Nephron (organoid): ENCODE data around the gene DLG3.

Experiments used
- H3K27ac Mint-ChIP-seq, 3 experiments: 2 replicates each; pipeline ENCODE4 v1.8.0; 2020; ENCODE audit warnings: mixed read lengths in 3 of 3, mild to moderate bottlenecking in 2 of 3, moderate library complexity in 1 of 3
- H3K27me3 Mint-ChIP-seq: 2 replicates; pipeline ENCODE4 v1.8.0; 2021; ENCODE audit warnings: low read depth, mild to moderate bottlenecking, moderate library complexity, mixed read lengths
- H3K36me3 Mint-ChIP-seq: 2 replicates; pipeline ENCODE4 v1.8.0; 2020; ENCODE audit warnings: low read depth, mixed read lengths
- H3K4me1 Mint-ChIP-seq: 2 replicates; pipeline ENCODE4 v1.8.0; 2020; ENCODE audit warnings: mixed read lengths
- H3K4me3 Mint-ChIP-seq, 3 experiments: 2 replicates each; pipeline ENCODE4 v1.8.0; 2020; ENCODE audit warnings: mild to moderate bottlenecking in 3 of 3, mixed read lengths in 3 of 3, moderate library complexity in 2 of 3
- H3K9me3 Mint-ChIP-seq: 2 replicates; pipeline ENCODE4 v1.8.0; 2020; ENCODE audit warnings: mixed read lengths
- TF ChIP-seq, protein P1 (sequence below), 3 experiments: fragments of 200-600 bp; sonication (generic); IDR thresholded peaks; one replicate each; pipeline ENCODE4 v1.5.0; 2021; ENCODE audit warnings: antibody characterized with exemption in 3 of 3; ENCODE audit not compliant: unreplicated experiment in 3 of 3

Gene DLG3

DNA sequence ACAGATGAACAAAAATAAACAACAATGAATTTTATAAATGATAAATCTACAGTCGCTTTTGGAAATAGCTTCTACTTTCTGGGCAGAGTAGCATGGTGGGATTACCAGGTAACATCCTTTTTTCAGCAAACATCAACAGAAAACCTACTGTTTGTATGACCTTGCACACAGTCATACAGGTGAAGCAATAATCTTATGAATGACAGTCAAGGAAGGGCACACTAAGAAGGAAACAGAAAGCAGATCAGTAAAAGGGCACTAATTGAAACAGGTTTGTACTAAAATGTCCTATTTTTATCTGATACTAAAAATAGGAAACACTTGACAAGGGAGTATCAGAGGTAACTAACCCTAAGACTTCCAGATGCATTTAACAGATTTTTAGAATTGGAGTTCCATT, 108.9 kb downstream of the DLG3 start:
- peaks cover 7% of the 10 kb centered on the region for H3K9me3 Mint-ChIP-seq
- no peaks in the 10 kb centered on the region for H3K27me3 Mint-ChIP-seq
- H3K36me3 Mint-ChIP-seq = no peaks in the 10 kb centered on the region
- H3K4me3 Mint-ChIP-seq = no peak overlapping the region
- TF ChIP-seq, protein P1, sequence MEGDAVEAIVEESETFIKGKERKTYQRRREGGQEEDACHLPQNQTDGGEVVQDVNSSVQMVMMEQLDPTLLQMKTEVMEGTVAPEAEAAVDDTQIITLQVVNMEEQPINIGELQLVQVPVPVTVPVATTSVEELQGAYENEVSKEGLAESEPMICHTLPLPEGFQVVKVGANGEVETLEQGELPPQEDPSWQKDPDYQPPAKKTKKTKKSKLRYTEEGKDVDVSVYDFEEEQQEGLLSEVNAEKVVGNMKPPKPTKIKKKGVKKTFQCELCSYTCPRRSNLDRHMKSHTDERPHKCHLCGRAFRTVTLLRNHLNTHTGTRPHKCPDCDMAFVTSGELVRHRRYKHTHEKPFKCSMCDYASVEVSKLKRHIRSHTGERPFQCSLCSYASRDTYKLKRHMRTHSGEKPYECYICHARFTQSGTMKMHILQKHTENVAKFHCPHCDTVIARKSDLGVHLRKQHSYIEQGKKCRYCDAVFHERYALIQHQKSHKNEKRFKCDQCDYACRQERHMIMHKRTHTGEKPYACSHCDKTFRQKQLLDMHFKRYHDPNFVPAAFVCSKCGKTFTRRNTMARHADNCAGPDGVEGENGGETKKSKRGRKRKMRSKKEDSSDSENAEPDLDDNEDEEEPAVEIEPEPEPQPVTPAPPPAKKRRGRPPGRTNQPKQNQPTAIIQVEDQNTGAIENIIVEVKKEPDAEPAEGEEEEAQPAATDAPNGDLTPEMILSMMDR (IDR thresholded peaks at IDR 0.05; ENCODE audit: unreplicated experiment in 3 of 3) = no peak
- H3K27ac Mint-ChIP-seq = no peak overlapping the region
- peaks cover 5% of the 10 kb centered on the region for H3K4me1 Mint-ChIP-seq

DNA sequence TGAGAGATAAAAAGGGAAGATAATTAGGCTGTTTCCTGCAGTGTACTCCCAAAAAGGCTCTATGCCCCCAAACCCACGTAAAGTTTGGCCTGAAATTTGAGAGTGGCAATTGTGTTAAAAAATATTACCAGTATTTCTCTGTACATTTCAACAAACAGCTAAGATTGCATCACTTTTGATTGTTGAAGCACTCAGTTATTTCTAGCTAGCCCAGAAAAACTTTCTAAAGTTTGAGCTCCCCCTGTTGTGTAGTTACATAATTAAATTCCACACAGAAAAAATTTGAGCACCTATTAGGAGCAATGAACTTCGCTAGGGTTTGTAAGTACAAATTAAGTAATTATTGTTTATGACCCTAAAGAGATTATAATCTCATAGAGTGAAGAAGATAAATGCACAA, 109.4 kb downstream of the DLG3 start:
- TF ChIP-seq, protein P1 (IDR thresholded peaks at IDR 0.05; ENCODE audit: unreplicated experiment in 3 of 3) = peak in 1 of 3 experiments; percentile 28
- no peak overlapping the region for H3K27ac Mint-ChIP-seq
- H3K4me3 Mint-ChIP-seq = no peak overlapping the region
- no peaks in the 10 kb centered on the region for H3K36me3 Mint-ChIP-seq
- no peaks in the 10 kb centered on the region for H3K27me3 Mint-ChIP-seq
- H3K4me1 Mint-ChIP-seq = peaks cover 5% of the 10 kb centered on the region
- peaks cover 9% of the 10 kb centered on the region for H3K9me3 Mint-ChIP-seq

DNA sequence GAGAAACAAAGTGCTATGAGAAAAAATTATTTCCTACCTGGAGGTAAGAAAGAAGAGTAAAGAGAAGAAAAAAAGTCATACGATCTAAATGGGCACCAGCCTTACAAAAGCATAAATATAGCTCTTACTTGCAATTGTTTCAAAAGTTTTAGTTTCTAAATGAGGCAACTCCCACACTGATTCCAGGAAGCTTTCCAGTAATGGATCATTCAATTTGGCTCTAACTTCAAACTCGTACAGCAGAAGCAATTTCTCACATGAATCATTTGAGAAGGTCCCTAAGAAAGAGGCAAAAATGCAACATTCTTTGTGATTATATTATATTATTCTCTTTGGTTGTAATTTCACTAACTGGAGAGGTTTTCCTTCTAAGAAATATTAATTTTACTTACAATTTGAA, 109.9 kb downstream of the DLG3 start:
- Mint-ChIP-seq H3K9me3 (peaks cover 9% of the 10 kb centered on the region), H3K36me3 (no peaks in the 10 kb centered on the region), H3K4me3 (no peak overlapping the region), H3K27me3 (no peaks in the 10 kb centered on the region), H3K4me1 (peaks cover 5% of the 10 kb centered on the region), H3K27ac (no peak overlapping the region)
- TF ChIP-seq, protein P1 (IDR thresholded peaks at IDR 0.05; ENCODE audit: unreplicated experiment in 3 of 3) = no peak

DNA sequence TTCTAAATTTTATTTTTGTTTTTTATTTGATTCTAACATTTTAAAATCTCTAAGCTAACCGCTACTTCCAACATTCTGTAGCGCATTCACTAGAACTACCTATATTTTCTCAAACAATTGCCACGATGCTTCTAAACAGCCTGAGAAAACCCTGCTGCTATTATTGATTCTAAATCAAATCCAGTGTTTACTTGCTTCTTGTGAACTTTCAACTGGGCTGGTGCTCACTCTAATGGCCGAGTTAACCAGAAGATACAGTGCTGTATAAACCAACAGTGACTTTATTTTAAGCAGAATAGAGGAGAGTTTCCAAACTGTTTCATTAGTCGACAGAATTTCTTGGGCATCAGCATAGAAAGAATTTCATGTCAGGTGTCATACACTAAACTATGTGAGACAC, 110.3 kb downstream of the DLG3 start:
- Mint-ChIP-seq H3K27ac (no peak overlapping the region), H3K4me1 (peaks cover 5% of the 10 kb centered on the region), H3K27me3 (no peaks in the 10 kb centered on the region), H3K4me3 (no peak overlapping the region), H3K9me3 (peaks cover 9% of the 10 kb centered on the region), H3K36me3 (no peaks in the 10 kb centered on the region)
- TF ChIP-seq, protein P1 (IDR thresholded peaks at IDR 0.05; ENCODE audit: unreplicated experiment in 3 of 3) = no peak
